Activated CD4-positive, alpha-beta T cell treated with anti-CD3 and anti-CD28 coated beads for 48 hours (primary cell): ENCODE measurements around the gene CYBA.

Experiments
- DNase-seq: peaks from one replicate; pipeline ENCODE4 v3.0.0-alpha.2; 2020

CYBA gene

DNA sequence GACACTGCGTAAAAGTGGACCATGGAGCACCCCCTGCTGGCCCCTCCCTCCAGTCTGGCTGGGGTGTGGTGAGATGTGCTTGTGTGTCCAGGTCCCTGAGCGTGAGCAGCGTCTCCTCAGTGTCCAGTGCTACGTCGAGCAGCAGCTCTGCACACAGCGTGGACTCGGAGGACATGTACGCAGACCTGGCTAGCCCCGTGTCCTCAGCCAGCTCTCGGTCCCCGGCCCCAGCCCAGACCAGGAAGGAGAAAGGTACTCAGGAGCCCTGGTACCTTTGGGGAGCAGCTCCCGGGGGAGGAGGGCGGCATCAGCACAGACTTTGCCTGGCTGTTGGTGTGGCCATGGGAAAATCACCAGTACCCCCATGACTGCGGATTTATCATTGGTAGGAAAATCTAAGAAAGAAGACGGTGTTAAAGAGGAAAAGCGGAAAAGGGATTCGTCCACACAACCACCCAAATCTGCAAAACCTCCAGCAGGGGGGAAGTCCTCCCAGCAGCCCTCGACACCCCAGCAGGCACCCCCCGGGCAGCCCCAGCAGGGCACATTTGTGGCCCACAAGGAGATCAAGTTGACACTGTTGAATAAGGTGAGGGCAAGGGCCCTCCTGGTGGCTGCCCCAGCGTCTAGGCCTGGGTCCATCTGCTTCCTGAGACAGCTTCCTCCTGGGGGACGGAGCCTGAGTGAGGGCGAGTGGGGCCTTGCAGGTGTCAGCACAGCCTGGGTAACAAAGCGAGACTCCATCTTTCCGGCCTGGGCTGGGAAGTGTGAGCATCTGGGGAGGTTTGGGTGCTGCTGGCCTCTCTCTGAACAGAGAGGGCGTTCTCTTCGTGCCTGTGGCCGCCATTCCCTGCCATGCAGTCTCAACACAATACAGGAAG, 23.1 kb downstream of the CYBA start:
- DNase-seq, result no peak

DNA sequence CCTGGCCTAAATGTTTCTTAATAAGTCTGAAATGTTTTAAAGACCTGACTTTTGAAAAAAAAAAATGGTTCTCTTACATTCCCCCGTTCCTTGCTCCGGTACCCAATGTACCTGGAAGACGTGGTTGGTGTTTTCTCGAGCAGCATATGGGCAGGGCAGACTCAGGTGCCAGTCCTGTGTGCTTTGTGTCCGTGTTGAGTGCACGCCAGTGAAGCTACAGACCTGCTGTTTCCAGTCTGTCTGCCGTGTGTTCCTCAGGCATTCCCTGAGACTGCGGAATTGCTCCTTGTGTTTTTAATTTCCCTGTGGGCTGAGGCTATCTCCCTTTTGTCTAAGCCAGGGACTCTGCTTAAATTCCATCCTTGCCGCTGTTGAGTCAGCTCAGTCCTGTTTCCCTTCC, 24.2 kb downstream of the CYBA start:
- DNase-seq, result no peak

DNA sequence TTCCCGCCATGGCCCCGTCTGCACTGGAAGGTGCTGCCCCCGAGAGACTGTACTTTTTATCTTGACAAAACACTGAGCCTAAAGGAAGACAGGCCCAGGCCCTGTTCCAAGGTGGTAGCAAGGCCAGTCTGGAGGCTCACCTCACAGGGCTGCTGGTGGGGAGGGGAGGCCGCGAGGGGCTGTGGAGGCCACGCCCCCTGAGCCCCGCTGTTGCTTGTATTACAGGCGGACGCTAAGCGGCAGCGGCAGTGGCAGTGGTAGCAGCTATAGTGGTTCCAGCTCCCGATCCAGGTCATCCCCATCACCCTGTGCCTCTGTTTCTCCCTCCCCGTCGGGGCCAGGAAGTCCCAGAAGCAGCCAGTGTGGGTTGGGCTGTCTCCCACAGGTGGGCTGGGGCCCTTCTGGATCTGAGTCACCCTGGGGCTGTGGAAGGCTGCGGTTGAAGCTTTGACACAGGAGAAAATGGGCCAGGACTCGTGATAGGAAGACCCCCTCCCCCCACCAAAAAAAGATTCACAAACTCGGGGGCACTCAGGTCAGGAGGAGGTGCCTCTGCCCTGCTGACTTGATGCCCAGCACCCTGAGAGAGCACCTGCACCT, 25.8 kb downstream of the CYBA start:
- DNase-seq, result no peak

DNA sequence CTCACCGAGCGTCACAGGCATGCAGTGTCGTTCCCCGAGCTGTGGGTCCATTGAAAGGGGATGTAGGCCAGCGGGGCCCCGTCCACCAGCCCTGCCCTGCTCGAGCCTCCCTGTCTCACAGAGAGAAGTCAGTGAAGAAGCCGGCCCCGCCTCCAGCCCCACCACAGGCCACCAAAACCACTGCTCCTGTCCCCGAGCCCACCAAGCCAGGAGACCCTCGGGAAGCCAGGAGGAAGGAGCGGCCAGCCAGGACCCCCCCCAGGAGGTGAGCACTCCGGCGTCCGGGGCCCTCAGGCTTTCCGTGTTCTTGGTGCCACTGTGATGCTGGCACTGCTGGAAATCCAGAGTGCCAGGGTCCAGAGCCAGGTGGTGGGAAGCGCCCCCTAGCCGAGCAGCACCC, 26.4 kb downstream of the CYBA start:
- no peak for DNase-seq

DNA sequence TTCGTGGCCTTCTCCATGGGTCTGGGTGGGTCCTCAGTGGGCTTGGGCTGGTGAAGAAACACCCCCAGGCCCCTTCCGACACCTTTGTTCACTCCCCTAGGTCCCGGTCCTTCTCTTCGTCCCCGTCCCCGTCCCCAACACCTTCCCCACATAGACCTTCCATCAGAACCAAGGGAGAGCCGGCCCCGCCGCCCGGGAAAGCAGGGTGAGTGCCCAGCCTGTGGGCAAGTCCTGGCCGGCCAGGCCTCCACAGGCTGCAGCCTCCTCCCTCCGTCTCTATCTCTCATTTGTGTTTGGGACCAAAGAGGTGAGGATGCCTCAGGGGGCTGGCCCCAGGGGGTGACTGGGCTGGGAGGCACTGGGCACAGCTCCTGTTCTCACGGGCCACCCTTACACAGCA, 27.0 kb downstream of the CYBA start:
- DNase-seq, result no peak

DNA sequence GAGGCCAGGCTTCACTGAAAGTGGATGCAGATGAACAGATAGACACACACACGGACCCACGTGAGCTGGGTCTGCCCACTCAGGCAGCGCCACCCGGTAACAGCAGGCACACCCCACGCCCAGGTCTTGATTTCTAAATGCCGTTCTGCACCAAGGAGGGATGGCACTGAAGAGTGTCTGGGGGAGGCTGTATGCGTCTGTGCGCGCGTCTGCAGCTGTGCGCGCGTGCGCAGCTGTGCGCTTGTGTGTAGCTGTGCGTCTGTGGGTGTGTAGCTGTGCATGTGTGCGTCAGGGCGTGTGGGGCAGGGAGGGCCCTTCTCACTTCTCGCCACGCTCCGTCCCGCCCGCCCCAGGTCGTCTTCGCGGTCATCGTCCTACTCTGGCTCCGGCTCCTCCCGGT, 28.0 kb downstream of the CYBA start:
- DNase-seq, result no peak

DNA sequence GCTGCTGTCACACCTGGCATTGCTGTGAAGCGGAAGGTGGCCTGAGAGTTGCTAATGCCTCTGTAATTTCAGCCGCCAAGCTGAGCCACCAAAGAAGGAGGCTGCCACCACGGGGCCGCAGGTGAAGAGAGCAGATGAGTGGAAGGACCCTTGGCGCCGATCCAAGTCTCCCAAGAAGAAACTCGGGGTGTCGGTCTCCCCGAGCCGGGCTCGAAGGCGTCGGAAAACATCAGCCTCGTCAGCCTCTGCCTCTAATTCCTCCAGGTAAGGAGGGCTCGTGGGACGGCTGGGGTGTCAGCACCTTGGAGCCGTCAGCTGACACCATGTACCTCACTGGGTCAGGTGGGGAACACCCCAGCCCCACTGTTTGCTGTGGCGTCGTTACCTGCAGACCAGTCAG, 28.7 kb downstream of the CYBA start:
- no peak for DNase-seq

DNA sequence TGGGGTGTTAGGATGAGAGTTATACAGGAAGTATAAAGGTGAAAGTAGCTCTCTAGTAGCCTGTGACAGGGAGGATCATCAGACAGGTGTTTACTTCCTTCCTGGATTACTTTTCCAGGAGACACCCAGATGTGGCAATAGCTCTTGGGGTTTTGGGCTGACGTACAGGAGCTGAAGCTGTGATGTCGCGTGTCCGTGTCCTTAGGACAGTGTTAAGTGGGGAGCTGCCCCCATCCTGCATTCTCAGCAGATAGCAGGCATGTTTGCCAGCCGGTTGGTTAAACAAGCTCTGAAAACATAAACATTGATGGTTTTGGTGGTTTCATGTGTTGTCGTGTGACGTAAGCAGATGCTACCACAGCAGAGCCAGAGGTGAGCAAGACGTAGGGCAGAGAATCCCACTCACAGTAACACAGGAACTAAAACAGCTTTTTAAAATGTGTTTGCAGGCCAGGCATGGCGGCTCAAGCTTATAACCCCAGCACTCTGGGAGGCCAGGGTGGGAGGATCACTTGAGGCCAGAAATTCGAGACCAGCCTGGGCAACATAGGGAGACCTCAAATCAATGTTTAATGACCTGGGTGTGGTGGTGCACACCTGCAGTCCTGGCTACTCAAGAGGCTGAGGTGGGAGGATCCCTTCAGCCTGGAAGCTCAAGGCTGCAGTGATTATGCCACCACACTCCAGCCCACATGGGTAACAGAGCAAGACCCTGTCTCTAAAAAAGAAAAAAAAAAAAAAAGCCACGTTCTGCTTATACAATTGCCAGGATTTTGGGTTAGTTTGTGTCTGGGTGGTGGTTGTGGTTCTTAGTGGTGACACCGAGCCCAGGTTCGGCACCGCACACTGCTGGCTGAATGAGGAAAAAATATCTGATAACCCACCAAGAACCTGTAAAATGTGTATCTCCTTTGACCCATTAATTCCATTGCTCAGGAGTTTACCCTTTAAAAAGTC, 30.7 kb downstream of the CYBA start:
- DNase-seq, result no peak

DNA sequence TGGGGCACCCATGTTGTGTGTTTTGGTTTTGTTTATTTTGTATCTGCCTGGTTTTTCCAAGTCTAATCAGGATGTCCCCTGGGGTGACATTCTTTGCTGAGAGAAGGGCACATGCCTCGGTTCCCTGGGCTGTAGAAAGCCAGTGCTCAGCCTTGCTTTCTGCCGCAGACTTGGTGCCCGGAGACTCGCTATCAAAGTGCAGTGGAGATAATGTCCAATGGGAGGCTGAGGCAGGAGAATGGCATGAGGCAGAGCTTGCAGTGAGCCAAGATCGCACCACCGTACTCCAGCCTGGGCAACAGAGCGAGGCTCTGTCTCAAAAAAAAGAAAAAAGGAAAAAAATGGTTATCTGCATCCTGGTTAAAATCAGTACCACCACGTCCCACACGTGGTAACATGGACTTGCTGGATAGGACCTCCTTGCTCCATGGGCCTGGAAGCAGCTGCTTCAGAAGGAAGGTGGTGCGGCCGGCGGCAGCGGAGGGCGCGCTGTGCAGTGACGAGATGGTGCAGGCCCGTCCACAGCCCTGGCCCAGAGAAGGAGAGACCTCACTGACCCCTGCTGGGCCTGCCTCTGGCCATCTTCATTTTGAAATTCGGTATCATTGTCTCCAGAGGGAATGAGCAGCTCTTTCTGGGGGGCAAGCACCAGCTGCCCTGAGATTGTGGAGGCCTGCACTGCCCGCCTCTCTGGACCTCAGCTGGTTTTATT, 31.7 kb downstream of the CYBA start:
- DNase-seq, result no peak

DNA sequence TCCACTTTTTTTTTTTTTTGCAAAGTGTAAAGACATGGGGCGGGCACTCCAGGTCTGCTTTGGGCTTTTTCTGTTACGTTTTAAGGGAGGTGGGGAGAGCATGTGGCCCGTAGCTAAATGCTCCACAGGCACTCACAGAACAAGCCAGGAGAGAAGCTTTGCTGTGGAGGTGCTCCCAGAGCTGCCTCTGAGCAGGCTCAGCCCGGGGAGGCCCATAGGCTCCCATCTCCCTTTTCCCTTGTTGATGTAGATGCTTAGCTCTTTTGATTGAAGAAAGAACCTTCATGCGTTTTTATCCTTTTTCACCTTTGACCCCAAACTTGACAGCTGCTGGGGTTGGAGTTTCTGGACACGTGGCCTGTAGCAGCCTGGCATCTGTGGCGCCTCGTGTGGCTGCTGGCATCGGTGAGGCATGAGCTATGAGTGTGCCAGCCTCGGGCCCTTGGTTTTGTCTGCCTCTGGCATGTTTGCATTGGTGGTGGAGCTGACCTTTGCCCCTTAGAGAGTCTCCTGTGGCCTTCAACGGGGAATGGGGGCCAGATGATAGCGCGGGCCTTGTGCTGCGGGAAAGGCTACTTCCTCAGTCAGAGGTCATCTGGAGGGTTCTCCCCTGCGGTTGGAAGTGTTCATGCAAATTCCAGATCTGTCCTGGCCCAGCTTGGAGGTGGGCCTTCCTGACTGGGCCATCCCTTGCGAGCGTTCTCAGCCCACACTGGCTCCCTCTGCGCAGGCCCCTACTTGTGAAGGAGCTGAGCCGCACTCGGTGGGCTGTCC, 32.5 kb downstream of the CYBA start:
- DNase-seq, result no peak

DNA sequence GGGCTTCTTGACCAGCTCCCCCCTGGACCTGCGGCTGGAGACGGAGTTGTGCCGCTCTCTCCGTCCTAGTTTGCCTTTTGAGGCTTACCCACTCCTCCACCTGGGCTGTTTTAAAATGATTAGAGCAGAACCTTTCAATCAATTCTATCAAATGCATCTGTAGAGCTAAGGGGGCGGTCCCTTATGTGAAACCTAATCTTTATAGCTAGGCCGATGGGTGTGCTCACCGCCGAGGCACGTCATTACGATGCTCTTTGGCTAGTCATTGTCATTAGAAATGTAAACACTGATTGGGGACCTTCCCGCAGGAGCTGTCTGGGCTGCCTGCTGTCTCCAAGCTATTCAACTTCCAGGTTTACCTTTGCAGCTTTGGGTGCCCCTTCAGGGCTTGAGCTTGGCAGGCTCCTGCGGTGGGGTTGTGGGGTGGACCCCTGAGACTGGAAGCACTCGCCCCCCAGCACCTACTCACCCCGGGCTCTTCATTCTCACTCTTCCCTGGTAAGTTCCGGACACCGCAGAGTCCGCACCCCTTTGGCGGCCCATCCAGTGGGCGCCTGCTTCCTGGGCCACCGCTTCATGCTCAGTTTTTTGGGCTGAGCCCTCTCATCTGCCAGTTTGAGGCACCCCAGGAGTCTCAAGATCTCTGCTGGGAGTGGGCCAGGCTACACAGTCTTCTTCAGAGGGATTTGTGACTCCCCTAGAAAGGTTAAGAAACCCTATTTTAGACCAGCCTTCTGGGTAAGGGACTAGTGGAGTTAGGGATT, 33.4 kb downstream of the CYBA start:
- no peak for DNase-seq

DNA sequence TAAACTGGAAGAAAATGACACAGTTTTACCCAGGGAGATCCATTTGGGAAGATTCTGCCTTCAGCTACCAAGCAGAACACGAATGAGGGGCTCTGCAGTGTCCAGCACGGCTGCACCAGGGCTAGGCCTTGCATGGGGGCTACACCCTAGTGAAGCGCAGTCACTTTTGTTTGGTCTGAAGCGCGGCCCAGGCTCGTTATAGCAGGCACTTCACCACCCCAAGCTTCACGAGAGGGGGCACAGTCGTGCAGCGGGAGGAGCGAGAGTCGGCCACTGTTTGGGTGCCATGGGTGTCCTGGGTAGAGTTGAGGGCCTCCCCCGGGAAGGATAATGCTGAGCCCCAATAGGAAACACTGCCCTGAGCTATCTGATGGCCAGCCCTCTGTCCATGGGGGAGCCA, 34.1 kb downstream of the CYBA start:
- DNase-seq, result no peak

DNA sequence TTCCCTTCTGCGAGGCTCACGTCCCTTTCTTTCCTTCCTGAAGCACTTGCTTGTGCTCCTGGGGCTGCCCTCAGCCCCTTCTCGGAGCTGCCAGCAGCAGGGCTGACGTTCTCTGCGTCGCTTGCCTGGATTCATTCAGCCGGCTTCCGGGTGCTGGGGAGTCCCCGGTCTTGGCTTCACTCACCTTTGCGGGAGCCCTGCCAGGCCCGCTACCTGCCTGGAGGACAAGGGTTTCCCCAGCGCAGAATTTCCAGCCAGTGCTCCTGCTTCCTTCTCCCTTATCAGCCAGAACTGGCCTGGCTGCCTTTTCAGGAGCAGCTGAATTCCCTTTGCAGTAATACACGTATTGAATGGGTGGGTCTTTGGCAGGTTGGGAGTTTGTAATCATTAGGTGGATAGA, 34.5 kb downstream of the CYBA start:
- DNase-seq, result no peak

DNA sequence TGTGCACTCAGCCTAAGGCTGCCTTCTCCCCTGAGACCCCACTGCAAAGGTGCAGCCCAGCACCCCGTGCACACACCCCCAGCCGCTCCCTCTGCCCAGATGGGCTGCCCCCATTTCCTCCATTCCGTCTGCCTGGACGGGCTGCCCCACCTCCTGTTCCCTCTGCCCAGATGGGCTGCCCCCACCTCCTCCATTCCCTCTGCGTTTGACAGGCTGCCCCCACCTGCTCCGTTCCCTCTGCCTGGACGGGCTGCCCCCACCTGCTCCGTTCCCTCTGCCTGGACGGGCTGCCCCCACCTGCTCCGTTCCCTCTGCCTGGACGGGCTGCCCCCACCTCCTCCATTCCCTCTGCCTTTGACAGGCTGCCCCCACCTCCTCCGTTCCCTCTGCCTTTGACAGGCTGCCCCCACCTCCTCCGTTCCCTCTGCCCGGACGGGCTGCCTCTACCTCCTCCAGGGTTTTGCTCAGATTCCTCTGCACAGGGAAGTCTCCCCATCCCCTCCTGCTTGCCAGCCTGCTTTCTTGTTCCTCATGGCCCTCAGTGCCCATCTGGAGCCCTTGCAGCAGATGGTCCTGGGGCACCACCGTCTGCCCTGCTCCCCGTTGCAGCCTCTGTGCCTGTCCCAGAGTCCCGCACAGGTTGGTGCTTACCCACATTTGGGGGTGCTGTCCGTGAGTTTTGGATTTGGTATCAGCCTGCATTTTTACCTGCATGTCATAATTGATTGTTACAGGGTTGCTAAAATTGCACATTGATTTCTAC, 35.9 kb downstream of the CYBA start:
- no peak for DNase-seq

DNA sequence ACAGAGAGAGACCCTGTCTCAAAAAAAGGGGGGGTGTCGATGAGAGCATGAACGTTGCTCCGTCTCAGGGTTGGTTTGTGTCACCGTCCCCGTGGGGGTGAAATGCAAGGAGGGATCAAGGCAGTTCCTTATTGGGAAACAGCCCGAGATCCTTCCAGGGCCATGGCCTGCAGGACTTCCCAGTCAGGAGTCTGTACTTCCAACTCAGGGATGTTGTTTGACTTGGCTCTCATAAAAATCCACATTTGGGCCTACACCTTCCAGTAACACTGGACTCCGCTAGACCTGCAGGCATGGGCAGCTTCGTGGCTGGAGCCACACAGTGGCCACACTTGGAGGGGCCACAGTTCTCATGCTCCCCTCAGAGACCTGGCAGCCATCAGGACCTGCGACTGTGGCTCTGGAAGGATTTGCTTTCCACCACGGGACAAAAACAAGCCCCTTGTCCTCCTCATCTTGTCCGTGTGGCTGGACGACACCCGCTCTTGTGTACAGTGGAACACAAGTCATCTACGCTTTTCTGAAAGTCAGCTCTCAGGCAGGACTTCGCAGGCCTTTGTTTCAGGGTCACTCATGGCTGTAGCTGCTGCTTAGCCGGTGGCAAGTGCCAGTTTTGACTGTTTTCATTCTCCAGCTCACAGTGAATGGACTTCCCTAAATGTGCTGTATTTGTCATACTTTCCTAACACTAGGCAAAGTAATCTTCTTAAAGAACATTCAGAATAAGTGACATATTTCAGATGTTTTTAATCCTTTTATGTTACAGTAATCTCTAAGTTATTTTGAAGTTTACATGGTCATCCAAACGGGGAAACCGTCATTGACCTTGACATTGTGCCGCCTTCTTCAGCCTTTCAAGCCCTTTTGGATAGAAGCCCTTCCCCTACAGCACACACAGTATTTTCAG, 36.7 kb downstream of the CYBA start:
- no peak for DNase-seq

DNA sequence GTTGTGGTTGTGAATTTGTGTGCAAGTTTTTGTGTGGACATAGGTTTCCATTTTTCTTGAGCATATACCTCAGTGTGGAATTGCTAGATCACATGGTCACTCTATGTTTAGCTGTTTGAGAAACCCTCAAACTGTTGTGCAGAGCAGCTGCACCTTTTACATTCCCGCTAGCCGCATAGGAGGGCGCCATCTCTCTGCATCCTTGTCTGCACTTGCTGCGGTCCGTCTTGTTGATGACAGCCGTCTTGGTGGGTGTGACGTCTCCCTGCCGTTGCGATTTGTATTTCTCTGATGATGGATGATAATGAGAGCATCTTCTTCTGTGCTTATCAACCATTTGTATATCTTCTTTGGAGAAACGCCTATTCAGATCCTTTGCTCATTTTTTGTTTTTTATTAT, 37.6 kb downstream of the CYBA start:
- DNase-seq, result no peak

DNA sequence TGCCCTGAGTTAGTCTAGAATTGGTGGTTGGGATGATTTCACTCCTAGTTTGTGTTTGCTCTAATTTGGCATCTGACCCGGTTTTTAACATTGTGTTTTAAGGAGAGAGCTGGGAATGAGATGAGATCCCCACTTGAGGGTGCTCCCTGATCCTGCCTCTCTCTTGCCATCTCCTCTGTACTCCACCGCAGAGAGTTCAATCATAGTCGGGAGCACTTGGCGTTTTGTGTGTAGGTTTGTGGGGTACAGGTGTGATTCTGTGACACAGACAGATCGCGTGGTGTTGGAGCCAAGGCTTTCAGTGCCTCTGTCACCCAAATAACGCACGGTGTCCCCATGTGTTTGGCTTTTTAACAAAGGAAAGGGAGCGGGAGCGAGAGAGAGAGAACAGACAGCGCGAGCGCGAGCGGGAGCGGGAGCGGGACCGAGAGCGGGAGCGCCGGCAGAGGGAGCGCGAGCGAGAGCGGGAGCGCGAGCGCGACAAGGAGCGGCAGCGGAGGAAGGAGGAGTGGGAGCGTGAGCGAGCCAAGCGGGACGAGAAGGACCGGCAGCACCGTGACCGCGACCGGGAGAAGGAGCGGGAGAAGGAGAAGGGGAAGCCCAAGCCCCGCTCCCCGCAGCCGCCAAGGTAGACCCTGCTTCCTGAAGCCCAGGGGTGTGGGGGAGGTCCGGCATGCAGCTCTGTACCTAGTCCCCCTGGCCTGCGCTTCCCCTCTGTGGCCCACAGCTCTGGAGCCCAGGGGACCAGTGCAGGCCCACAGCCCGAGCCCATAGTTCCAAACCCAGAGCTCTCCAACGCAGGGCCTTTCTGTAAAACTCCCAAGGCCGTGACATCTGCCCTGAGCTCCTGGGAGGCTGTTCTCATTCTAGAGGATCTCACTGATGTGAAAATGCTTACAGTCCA, 39.7 kb downstream of the CYBA start:
- no peak for DNase-seq

DNA sequence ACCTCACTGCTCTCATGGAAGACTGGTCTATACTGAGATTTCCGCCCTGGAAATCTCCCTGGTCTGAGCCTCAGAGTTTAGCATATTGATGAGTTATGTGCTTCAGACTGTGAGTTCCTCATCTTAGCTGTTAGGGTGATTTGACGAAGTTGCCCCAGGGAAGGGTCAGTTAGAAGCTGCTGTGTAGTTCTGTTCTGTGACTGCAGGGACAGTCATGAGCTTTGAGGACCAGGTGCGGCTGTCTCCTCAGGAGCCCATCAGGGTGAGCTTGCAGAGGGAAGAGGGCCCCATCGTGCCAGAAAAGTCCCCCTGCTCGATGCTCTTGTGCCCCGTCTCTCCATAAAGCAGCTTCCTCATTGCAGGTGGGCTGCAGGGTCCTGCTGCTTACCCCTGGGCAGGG, 40.8 kb downstream of the CYBA start:
- DNase-seq, result no peak
